HCT116 (cell line): ENCODE data around the gene HIGD1A. TPM values are rescaled to one million over a fixed set of nuclear protein-coding genes. Genes with fewer than 3 reads are reported as not detected.

Experiments used
- ATAC-seq: fragments of 200-7000 bp; cut with Tn5 transposase; 2 replicates; pipeline ENCODE4 v1.9.1; 2020; ENCODE audit warnings: mild to moderate bottlenecking, moderate library complexity
- BruUV-seq: library from RNA; stranded (reverse); fragments of 400-500 nt; replicated peaks from 2 replicates; lab custom pipeline; 2021; lab: Mats Ljungman, UMichigan
- CTCF ChIA-PET: fragments of 300-600 bp; sonication (Branson Sonifier 250); formaldehyde crosslinking; loops from one replicate; lab custom pipeline; 2021; ENCODE audit warnings: antibody characterized with exemption; lab: Charles Lee
- POLR2A ChIA-PET: fragments of 300-600, 350-600 bp; sonication (Branson Sonifier 250); formaldehyde crosslinking; loops from one replicate; lab custom pipeline; 2021; ENCODE audit warnings: antibody characterized with exemption; lab: Charles Lee
- RAD21 ChIA-PET, 2 experiments: fragments of 300-600 bp; sonication (Branson Sonifier 250); formaldehyde crosslinking; loops; one replicate each; lab custom pipeline; 2023; ENCODE audit warnings: low total read pairs in 2 of 2; ENCODE audit not compliant: uncharacterized antibody in 2 of 2, unreplicated experiment in 2 of 2, low non-redundant PET in 1 of 2; lab: Charles Lee
- DNase-seq: peaks from one replicate; pipeline ENCODE4 v3.0.0-alpha.2; 2010; ENCODE audit warnings: low read depth, low spot score
- H2AFZ ChIP-seq: fragments of 200-600 bp; shearing (Covaris generic), sonication (generic); 2 replicates; pipeline ENCODE4 v1.6.1; 2017; ENCODE audit warnings: low read depth, mixed run types, mixed read lengths, antibody characterized with exemption, low read length; ENCODE audit not compliant: poor library complexity, severe bottlenecking
- H3K27ac ChIP-seq: 2 replicates; pipeline ENCODE4 v1.5.1; 2012; ENCODE audit warnings: low read depth, low read length
- H3K27me3 ChIP-seq: fragments of 200-600 bp; sonication (generic); 2 replicates; pipeline ENCODE4 v1.6.1; 2016; ENCODE audit warnings: mixed run types, low read length, mixed read lengths; ENCODE audit not compliant: insufficient read depth
- H3K36me3 ChIP-seq, 2 experiments: fragments of 200-500 bp in 1 of 2; fragments of 200-600 bp in 1 of 2; sonication (Bioruptor generic) in 1 of 2; sonication (generic) in 1 of 2; 2 replicates each; pipeline versions ENCODE4 v1.5.1 to v1.6.1; 2014 to 2016; ENCODE audit warnings: low read length in 2 of 2, inconsistent platforms in 1 of 2, mixed read lengths in 1 of 2, mixed run types in 1 of 2; ENCODE audit not compliant: insufficient read depth in 2 of 2, control insufficient read depth in 1 of 2
- H3K4me1 ChIP-seq, 2 experiments: fragments of 200-600 bp in 1 of 2; sonication (generic) in 1 of 2; 2 replicates each; pipeline versions ENCODE4 v1.5.1 to v1.6.1; 2012 to 2017; ENCODE audit warnings: low read length in 2 of 2, inconsistent platforms in 1 of 2, mild to moderate bottlenecking in 1 of 2, mixed read lengths in 1 of 2, mixed run types in 1 of 2, moderate library complexity in 1 of 2; ENCODE audit not compliant: insufficient read depth in 2 of 2, control insufficient read depth in 1 of 2
- H3K4me2 ChIP-seq: fragments of 200-600 bp; sonication (generic); 2 replicates; pipeline ENCODE4 v1.6.1; 2017; ENCODE audit warnings: mixed run types, low read length, mixed read lengths
- H3K4me3 ChIP-seq, 2 experiments: fragments of 200-600 bp in 1 of 2; sonication (generic) in 1 of 2; replicated peaks in 1 of 2; 2 replicates each; pipeline ENCODE4 v1.5.1; 2011 to 2016; ENCODE audit warnings: low read length in 2 of 2, control low read depth in 1 of 2, low read depth in 1 of 2, mild to moderate bottlenecking in 1 of 2, mixed read lengths in 1 of 2, mixed run types in 1 of 2
- H3K79me2 ChIP-seq: fragments of 200-600 bp; sonication (generic); 2 replicates; pipeline ENCODE4 v1.6.1; 2017; ENCODE audit warnings: mild to moderate bottlenecking, mixed run types, low read length, moderate library complexity, mixed read lengths; ENCODE audit not compliant: insufficient read depth
- H3K9ac ChIP-seq: fragments of 200-600 bp; sonication (generic); 2 replicates; pipeline ENCODE4 v1.6.1; 2016; ENCODE audit warnings: low read length, mixed read lengths
- H3K9me2 ChIP-seq: fragments of 200-600 bp; sonication (generic), shearing (Covaris generic); 2 replicates; pipeline ENCODE4 v1.6.1; 2017; ENCODE audit warnings: mixed run types, mild to moderate bottlenecking, moderate library complexity; ENCODE audit not compliant: insufficient read depth
- H3K9me3 ChIP-seq, 2 experiments: fragments of 200-500 bp in 1 of 2; fragments of 200-600 bp in 1 of 2; sonication (Bioruptor generic) in 1 of 2; sonication (generic) in 1 of 2; 2 replicates each; pipeline ENCODE4 v1.6.1; 2014 to 2017; ENCODE audit warnings: low read length in 2 of 2, mixed read lengths in 2 of 2, inconsistent platforms in 1 of 2, low read depth in 1 of 2, mild to moderate bottlenecking in 1 of 2, mixed run types in 1 of 2, moderate library complexity in 1 of 2; ENCODE audit not compliant: control insufficient read depth in 1 of 2, insufficient read depth in 1 of 2
- H4K20me1 ChIP-seq: fragments of 200-600 bp; sonication (generic), shearing (Covaris generic); 2 replicates; pipeline ENCODE4 v1.6.1; 2017; ENCODE audit warnings: mixed run types, mild to moderate bottlenecking, moderate library complexity; ENCODE audit not compliant: insufficient read depth
- ATF3 ChIP-seq: IDR thresholded peaks from 2 replicates; pipeline ENCODE4 v1.6.1; 2012
- CEBPB ChIP-seq: IDR thresholded peaks from 2 replicates; pipeline ENCODE4 v1.6.1; 2012; ENCODE audit warnings: low read depth
- CTCF ChIP-seq, 3 experiments: fragments of 200-600 bp in 1 of 3; sonication (generic) in 1 of 3; IDR thresholded peaks in 2 of 3; conservative IDR thresholded peaks in 1 of 3; 2 replicates each; pipeline ENCODE4 v1.5.1; 2012 to 2017; ENCODE audit warnings: low read depth in 2 of 3, low read length in 2 of 3, antibody characterized with exemption in 1 of 3, borderline replicate concordance in 1 of 3, control low read depth in 1 of 3, mild to moderate bottlenecking in 1 of 3, mixed read lengths in 1 of 3, mixed run types in 1 of 3, moderate library complexity in 1 of 3; ENCODE audit not compliant: insufficient read depth in 1 of 3
- EGR1 ChIP-seq: IDR thresholded peaks from 2 replicates; pipeline ENCODE4 v1.6.1; 2012; ENCODE audit warnings: low read depth
- ELF1 ChIP-seq: IDR thresholded peaks from 2 replicates; pipeline ENCODE4 v1.6.1; 2012; ENCODE audit warnings: low read depth, borderline replicate concordance
- FOSL1 ChIP-seq: IDR thresholded peaks from 2 replicates; pipeline ENCODE4 v1.6.1; 2012; ENCODE audit warnings: low read depth
- JUND ChIP-seq: IDR thresholded peaks from 2 replicates; pipeline ENCODE4 v1.6.1; 2012
- MAX ChIP-seq: IDR thresholded peaks from 2 replicates; pipeline ENCODE4 v1.6.1; 2012
- POLR2A ChIP-seq: IDR thresholded peaks from 2 replicates; pipeline ENCODE4 v1.7.0; 2011; ENCODE audit warnings: borderline replicate concordance; ENCODE audit not compliant: insufficient read depth, insufficient read length; ENCODE audit errors: extremely low read depth
- POLR2AphosphoS5 ChIP-seq: IDR thresholded peaks from 2 replicates; pipeline ENCODE4 v1.6.1; 2011; ENCODE audit warnings: mild to moderate bottlenecking, low read depth, low read length, moderate library complexity
- RAD21 ChIP-seq: IDR thresholded peaks from 2 replicates; pipeline ENCODE4 v1.6.1; 2012; ENCODE audit warnings: low read depth, mild to moderate bottlenecking
- REST ChIP-seq: IDR thresholded peaks from 2 replicates; pipeline ENCODE4 v1.6.1; 2012; ENCODE audit warnings: low read depth
- SIN3A ChIP-seq: IDR thresholded peaks from 2 replicates; pipeline ENCODE4 v1.6.1; 2012; ENCODE audit warnings: low read depth
- SP1 ChIP-seq: IDR thresholded peaks from 2 replicates; pipeline ENCODE4 v1.6.1; 2012; ENCODE audit warnings: low read depth
- SRF ChIP-seq: IDR thresholded peaks from 2 replicates; pipeline ENCODE4 v1.6.1; 2012; ENCODE audit warnings: low read depth
- TCF7L2 ChIP-seq: IDR thresholded peaks from 2 replicates; pipeline ENCODE4 v1.7.0; 2011; ENCODE audit warnings: borderline replicate concordance, inconsistent platforms; ENCODE audit not compliant: insufficient read depth, insufficient read length; ENCODE audit errors: extremely low read depth
- YY1 ChIP-seq: IDR thresholded peaks from 2 replicates; pipeline ENCODE4 v1.6.1; 2011; ENCODE audit warnings: low read length, low read depth, moderate library complexity, mild to moderate bottlenecking; ENCODE audit not compliant: insufficient replicate concordance; ENCODE audit errors: extremely low read depth
- ZNF274 ChIP-seq: fragments of 200-500 bp; sonication (Bioruptor generic); IDR thresholded peaks from 2 replicates; pipeline ENCODE4 v1.6.1; 2014; ENCODE audit warnings: mild to moderate bottlenecking, low read depth, low read length, inconsistent platforms
- intact Hi-C: fragments of 100-400 bp; cut with micrococcal nuclease; formaldehyde crosslinking; loops from 2 replicates; pipeline ENCODE4 v1.10.0; 2022
- total RNA-seq: library from RNA; stranded (reverse); gene quantifications from one replicate; pipeline ENCODE4 v1.2.1, GENCODE V29; 2021; ENCODE audit not compliant: unreplicated experiment

Gene HIGD1A
- total RNA-seq, 1 experiment from 2014 or later = 71.2 TPM

- Histone ChIP-seq H3K79me2 (no peaks in the 10 kb centered on the region), H4K20me1 (no peaks in the 10 kb centered on the region), H3K36me3 (no peaks in the 10 kb centered on the region), H3K4me3 (no peak overlapping the region), H3K27ac (no peak overlapping the region), H3K9me3 (no peaks in the 10 kb centered on the region), H3K9me2 (no peaks in the 10 kb centered on the region), H3K4me1 (peaks cover 0 to 22% of the 10 kb centered on the region in 2 experiments; a peak in 2 of 4 replicates), H2AFZ (no peak overlapping the region), H3K27me3 (no peaks in the 10 kb centered on the region), H3K4me2 (no peak overlapping the region), H3K9ac (no peak overlapping the region)
- ATAC-seq (no peak), DNase-seq (no peak)
- CTCF ChIA-PET = no interaction called here
- TF ChIP-seq MAX (no peak), ZNF274 (no peak), REST (no peak), SRF (no peak), CEBPB (no peak), ATF3 (no peak), ELF1 (no peak), TCF7L2 (no peak), YY1 (no peak), JUND (no peak), SIN3A (no peak), FOSL1 (no peak), POLR2A (no peak), RAD21 (no peak), SP1 (no peak), CTCF (IDR thresholded peaks at IDR 0.05 in 2 of 3, conservative IDR thresholded peaks at IDR 0.05 in 1 of 3; ENCODE audit: borderline replicate concordance in 1 of 3, insufficient read depth in 1 of 3, low read depth in 2 of 3, low read length in 2 of 3) (no peak), POLR2AphosphoS5 (no peak), EGR1 (no peak)
- intact Hi-C loops = loop anchor here (5.0 kb wide), 1 partner anchor 90 kb away; the partner anchor contains the start of gene ZBTB47
- POLR2A ChIA-PET = no interaction called here
- BruUV-seq = no TSS peak
- RAD21 ChIA-PET = no interaction called here
Measured at GRCh38 chr3:42742688-42743087, 61.6 kb downstream of the HIGD1A start.
